GM13977 (cell line): Measurements from ENCODE around the gene CALML4.

Source experiments
- DNase-seq: peaks from one replicate; pipeline ENCODE4 v3.0.0; 2012; ENCODE audit warnings: low spot score
- in situ Hi-C: fragments of 300-500 bp; cut with MboI; formaldehyde crosslinking; loops from one replicate; pipeline ENCODE4 v1.12.0; 2022; ENCODE audit warnings: low sequenced_read_pairs, low pct_unique_long_range_greater_than_20kb, mixed read lengths, inconsistent platforms; ENCODE audit not compliant: unreplicated experiment
- TF ChIP-seq, protein P1 (sequence below): IDR thresholded peaks from 2 replicates; pipeline ENCODE4 v1.5.1; 2012; ENCODE audit warnings: mild to moderate bottlenecking, control low read depth; ENCODE audit not compliant: insufficient read depth; ENCODE audit errors: extremely low read depth, missing control alignments

The CALML4 gene

DNA sequence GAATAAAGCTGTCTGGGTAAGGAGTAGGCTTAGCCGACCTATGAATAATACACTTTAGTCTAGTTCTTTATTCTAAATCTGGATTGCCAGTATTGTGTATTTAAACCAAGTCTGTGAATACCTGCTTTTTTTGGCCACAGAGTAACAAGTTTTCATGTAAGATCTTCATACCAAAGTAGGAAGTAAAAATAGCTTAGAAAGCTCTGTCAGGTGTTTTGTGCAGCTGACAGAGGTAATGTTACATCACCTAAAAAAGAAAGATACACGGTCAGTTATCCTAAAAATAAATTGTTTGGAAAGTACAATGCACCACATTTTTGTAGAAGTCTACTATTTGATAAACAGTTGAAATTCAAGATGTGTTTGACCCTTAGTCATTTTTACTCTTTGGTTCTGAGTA, 16.5 kb downstream of the CALML4 start:
- in situ Hi-C loops = no loop called here
- TF ChIP-seq, protein P1, sequence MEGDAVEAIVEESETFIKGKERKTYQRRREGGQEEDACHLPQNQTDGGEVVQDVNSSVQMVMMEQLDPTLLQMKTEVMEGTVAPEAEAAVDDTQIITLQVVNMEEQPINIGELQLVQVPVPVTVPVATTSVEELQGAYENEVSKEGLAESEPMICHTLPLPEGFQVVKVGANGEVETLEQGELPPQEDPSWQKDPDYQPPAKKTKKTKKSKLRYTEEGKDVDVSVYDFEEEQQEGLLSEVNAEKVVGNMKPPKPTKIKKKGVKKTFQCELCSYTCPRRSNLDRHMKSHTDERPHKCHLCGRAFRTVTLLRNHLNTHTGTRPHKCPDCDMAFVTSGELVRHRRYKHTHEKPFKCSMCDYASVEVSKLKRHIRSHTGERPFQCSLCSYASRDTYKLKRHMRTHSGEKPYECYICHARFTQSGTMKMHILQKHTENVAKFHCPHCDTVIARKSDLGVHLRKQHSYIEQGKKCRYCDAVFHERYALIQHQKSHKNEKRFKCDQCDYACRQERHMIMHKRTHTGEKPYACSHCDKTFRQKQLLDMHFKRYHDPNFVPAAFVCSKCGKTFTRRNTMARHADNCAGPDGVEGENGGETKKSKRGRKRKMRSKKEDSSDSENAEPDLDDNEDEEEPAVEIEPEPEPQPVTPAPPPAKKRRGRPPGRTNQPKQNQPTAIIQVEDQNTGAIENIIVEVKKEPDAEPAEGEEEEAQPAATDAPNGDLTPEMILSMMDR = no peak
- DNase-seq = peak; percentile 32

DNA sequence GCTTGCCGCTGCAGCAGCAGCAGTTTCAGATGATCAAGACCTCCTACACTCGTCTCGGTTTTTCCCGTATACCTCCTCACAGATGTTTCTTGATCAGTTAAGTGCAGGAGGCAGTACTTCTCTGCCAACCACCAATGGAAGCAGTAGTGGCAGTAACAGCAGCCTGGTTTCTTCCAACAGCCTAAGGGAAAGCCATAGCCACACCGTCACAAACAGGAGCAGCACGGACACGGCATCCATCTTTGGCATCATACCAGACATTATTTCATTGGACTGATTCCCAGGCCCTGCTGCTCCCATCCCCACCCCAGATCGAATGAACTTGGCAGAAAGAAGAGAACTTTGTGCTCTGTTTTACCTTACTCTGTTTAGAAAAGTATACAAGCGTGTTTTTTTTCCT, 17.6 kb downstream of the CALML4 start:
- DNase-seq = no peak
- in situ Hi-C loops = no loop called here
- TF ChIP-seq, protein P1 = no peak

DNA sequence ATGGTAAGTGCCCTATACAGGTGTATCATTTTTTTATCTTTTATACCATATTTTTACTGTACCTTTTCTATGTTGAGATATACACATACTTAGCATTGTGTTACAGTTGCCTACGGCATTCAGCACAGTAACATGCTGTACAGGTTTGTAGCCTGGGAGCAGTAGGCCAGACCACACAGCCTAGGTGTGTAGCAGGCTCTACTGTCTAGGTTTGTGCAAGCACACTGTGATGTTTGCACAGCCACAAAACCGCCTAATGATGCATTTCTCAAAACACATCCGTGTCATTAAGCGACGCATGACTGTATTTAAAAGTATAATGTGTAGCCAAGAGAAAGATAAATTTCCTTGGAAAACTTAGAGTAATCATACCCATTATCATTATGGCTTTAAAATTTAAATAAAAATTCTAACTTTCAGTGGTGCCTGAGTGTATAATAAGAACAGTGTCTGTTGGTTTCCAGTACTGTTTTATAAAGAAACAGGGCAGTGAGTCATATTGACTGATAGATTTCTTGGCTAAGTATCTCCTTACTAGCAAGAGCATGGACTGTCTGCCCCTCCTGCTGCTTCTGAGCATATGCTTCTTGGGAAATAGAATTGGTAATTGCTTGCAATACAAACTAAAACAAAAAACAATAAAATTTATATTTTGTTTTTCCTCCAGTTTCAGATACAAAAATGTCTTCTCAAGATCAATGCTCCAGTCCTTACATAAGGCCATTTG, 18.3 kb downstream of the CALML4 start:
- TF ChIP-seq, protein P1 = no peak
- DNase-seq = no peak
- in situ Hi-C loops = no loop called here

GRCh38 chr15:68184616-68185480, 20.3 kb downstream of the CALML4 start:
- DNase-seq = no peak
- TF ChIP-seq, protein P1 = no peak
- in situ Hi-C loops = no loop called here

DNA sequence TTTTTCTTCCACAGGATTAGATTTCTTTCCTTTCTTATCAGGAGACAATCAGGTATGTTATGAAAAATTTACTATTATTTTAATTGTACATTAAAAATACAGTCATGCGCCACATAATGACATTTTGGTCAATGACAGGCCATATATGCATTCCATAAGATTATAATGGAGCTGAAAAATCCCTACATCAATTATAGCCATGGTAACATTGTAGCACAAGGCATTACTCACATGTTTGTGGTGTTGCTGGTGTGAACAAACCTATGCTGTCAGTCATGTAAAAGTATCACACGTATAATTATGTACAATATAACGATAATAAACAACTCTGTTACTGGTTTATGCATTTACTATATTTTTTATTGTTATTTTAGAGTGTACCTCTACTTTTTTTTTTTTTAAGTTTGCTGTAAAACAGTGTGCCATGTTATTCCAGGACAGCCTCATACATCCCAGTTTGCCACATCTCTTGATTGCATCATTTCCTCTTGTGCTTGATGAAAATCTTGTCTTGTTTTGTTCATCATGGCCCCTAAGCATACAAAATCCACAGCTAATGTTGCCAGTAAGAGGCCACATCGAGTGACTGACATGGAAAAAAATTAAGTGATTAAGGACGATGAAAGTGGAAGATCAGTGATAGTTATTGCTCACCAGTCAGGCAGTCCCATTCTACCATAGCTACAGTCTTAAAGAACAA, 21.4 kb downstream of the CALML4 start:
- in situ Hi-C loops = no loop called here
- no peak for DNase-seq
- TF ChIP-seq, protein P1 = no peak

DNA sequence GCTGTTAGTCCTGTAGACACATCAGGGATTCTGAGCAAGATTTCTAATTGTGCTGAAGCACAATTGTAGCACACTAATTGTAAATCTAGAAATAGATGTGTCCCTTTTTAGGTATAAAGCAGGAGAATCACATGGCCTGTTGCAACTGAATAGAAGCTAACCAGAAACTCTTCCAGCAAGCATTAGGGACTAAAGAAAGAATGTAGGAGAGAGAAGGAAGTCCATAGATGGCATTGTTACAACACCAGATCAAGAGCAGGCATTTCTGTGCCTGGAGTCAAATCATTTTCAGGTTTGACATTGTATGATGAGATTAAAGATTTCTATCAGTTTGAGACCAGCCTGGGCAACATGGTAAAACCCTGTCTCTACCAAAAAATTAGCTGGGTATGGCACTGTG, 27.4 kb downstream of the CALML4 start:
- in situ Hi-C loops = no loop called here
- TF ChIP-seq, protein P1 = no peak
- no peak for DNase-seq
